HCT116 (cell line): ENCODE results near the gene STK11. TPM values are rescaled to one million over a fixed set of nuclear protein-coding genes. Genes with fewer than 3 reads are reported as not detected.

Experiments
- ATAC-seq: fragments of 200-7000 bp; cut with Tn5 transposase; 2 replicates; pipeline ENCODE4 v1.9.1; 2020; ENCODE audit warnings: mild to moderate bottlenecking, moderate library complexity
- BruUV-seq: library from RNA; stranded (reverse); fragments of 400-500 nt; replicated peaks from 2 replicates; lab custom pipeline; 2021; lab: Mats Ljungman, UMichigan
- CTCF ChIA-PET: fragments of 300-600 bp; sonication (Branson Sonifier 250); formaldehyde crosslinking; loops from one replicate; lab custom pipeline; 2021; ENCODE audit warnings: antibody characterized with exemption; lab: Charles Lee
- POLR2A ChIA-PET: fragments of 300-600, 350-600 bp; sonication (Branson Sonifier 250); formaldehyde crosslinking; loops from one replicate; lab custom pipeline; 2021; ENCODE audit warnings: antibody characterized with exemption; lab: Charles Lee
- RAD21 ChIA-PET, 2 experiments: fragments of 300-600 bp; sonication (Branson Sonifier 250); formaldehyde crosslinking; loops; one replicate each; lab custom pipeline; 2023; ENCODE audit warnings: low total read pairs in 2 of 2; ENCODE audit not compliant: uncharacterized antibody in 2 of 2, unreplicated experiment in 2 of 2, low non-redundant PET in 1 of 2; lab: Charles Lee
- DNase-seq: peaks from one replicate; pipeline ENCODE4 v3.0.0-alpha.2; 2010; ENCODE audit warnings: low read depth, low spot score
- H2AFZ ChIP-seq: fragments of 200-600 bp; shearing (Covaris generic), sonication (generic); 2 replicates; pipeline ENCODE4 v1.6.1; 2017; ENCODE audit warnings: low read depth, mixed run types, mixed read lengths, antibody characterized with exemption, low read length; ENCODE audit not compliant: poor library complexity, severe bottlenecking
- H3K27ac ChIP-seq: 2 replicates; pipeline ENCODE4 v1.5.1; 2012; ENCODE audit warnings: low read depth, low read length
- H3K27me3 ChIP-seq: fragments of 200-600 bp; sonication (generic); 2 replicates; pipeline ENCODE4 v1.6.1; 2016; ENCODE audit warnings: mixed run types, low read length, mixed read lengths; ENCODE audit not compliant: insufficient read depth
- H3K36me3 ChIP-seq, 2 experiments: fragments of 200-500 bp in 1 of 2; fragments of 200-600 bp in 1 of 2; sonication (Bioruptor generic) in 1 of 2; sonication (generic) in 1 of 2; 2 replicates each; pipeline versions ENCODE4 v1.5.1 to v1.6.1; 2014 to 2016; ENCODE audit warnings: low read length in 2 of 2, inconsistent platforms in 1 of 2, mixed read lengths in 1 of 2, mixed run types in 1 of 2; ENCODE audit not compliant: insufficient read depth in 2 of 2, control insufficient read depth in 1 of 2
- H3K4me1 ChIP-seq, 2 experiments: fragments of 200-600 bp in 1 of 2; sonication (generic) in 1 of 2; 2 replicates each; pipeline versions ENCODE4 v1.5.1 to v1.6.1; 2012 to 2017; ENCODE audit warnings: low read length in 2 of 2, inconsistent platforms in 1 of 2, mild to moderate bottlenecking in 1 of 2, mixed read lengths in 1 of 2, mixed run types in 1 of 2, moderate library complexity in 1 of 2; ENCODE audit not compliant: insufficient read depth in 2 of 2, control insufficient read depth in 1 of 2
- H3K4me2 ChIP-seq: fragments of 200-600 bp; sonication (generic); 2 replicates; pipeline ENCODE4 v1.6.1; 2017; ENCODE audit warnings: mixed run types, low read length, mixed read lengths
- H3K4me3 ChIP-seq, 2 experiments: fragments of 200-600 bp in 1 of 2; sonication (generic) in 1 of 2; replicated peaks in 1 of 2; 2 replicates each; pipeline ENCODE4 v1.5.1; 2011 to 2016; ENCODE audit warnings: low read length in 2 of 2, control low read depth in 1 of 2, low read depth in 1 of 2, mild to moderate bottlenecking in 1 of 2, mixed read lengths in 1 of 2, mixed run types in 1 of 2
- H3K79me2 ChIP-seq: fragments of 200-600 bp; sonication (generic); 2 replicates; pipeline ENCODE4 v1.6.1; 2017; ENCODE audit warnings: mild to moderate bottlenecking, mixed run types, low read length, moderate library complexity, mixed read lengths; ENCODE audit not compliant: insufficient read depth
- H3K9ac ChIP-seq: fragments of 200-600 bp; sonication (generic); 2 replicates; pipeline ENCODE4 v1.6.1; 2016; ENCODE audit warnings: low read length, mixed read lengths
- H3K9me2 ChIP-seq: fragments of 200-600 bp; sonication (generic), shearing (Covaris generic); 2 replicates; pipeline ENCODE4 v1.6.1; 2017; ENCODE audit warnings: mixed run types, mild to moderate bottlenecking, moderate library complexity; ENCODE audit not compliant: insufficient read depth
- H3K9me3 ChIP-seq, 2 experiments: fragments of 200-500 bp in 1 of 2; fragments of 200-600 bp in 1 of 2; sonication (Bioruptor generic) in 1 of 2; sonication (generic) in 1 of 2; 2 replicates each; pipeline ENCODE4 v1.6.1; 2014 to 2017; ENCODE audit warnings: low read length in 2 of 2, mixed read lengths in 2 of 2, inconsistent platforms in 1 of 2, low read depth in 1 of 2, mild to moderate bottlenecking in 1 of 2, mixed run types in 1 of 2, moderate library complexity in 1 of 2; ENCODE audit not compliant: control insufficient read depth in 1 of 2, insufficient read depth in 1 of 2
- H4K20me1 ChIP-seq: fragments of 200-600 bp; sonication (generic), shearing (Covaris generic); 2 replicates; pipeline ENCODE4 v1.6.1; 2017; ENCODE audit warnings: mixed run types, mild to moderate bottlenecking, moderate library complexity; ENCODE audit not compliant: insufficient read depth
- ATF3 ChIP-seq: IDR thresholded peaks from 2 replicates; pipeline ENCODE4 v1.6.1; 2012
- CEBPB ChIP-seq: IDR thresholded peaks from 2 replicates; pipeline ENCODE4 v1.6.1; 2012; ENCODE audit warnings: low read depth
- ELF1 ChIP-seq: IDR thresholded peaks from 2 replicates; pipeline ENCODE4 v1.6.1; 2012; ENCODE audit warnings: low read depth, borderline replicate concordance
- EZH2 ChIP-seq: fragments of 200-600 bp; sonication (generic); IDR thresholded peaks from 2 replicates; pipeline ENCODE4 v1.6.1; 2017; ENCODE audit warnings: antibody characterized with exemption, mixed run types
- EZH2phosphoT487 ChIP-seq: fragments of 200-600 bp; IDR thresholded peaks from 2 replicates; pipeline ENCODE4 v1.6.1; 2018; ENCODE audit warnings: antibody characterized with exemption, borderline replicate concordance
- FOSL1 ChIP-seq: IDR thresholded peaks from 2 replicates; pipeline ENCODE4 v1.6.1; 2012; ENCODE audit warnings: low read depth
- MAX ChIP-seq: IDR thresholded peaks from 2 replicates; pipeline ENCODE4 v1.6.1; 2012
- POLR2A ChIP-seq: IDR thresholded peaks from 2 replicates; pipeline ENCODE4 v1.7.0; 2011; ENCODE audit warnings: borderline replicate concordance; ENCODE audit not compliant: insufficient read depth, insufficient read length; ENCODE audit errors: extremely low read depth
- POLR2AphosphoS5 ChIP-seq: IDR thresholded peaks from 2 replicates; pipeline ENCODE4 v1.6.1; 2011; ENCODE audit warnings: mild to moderate bottlenecking, low read depth, low read length, moderate library complexity
- REST ChIP-seq: IDR thresholded peaks from 2 replicates; pipeline ENCODE4 v1.6.1; 2012; ENCODE audit warnings: low read depth
- SIN3A ChIP-seq: IDR thresholded peaks from 2 replicates; pipeline ENCODE4 v1.6.1; 2012; ENCODE audit warnings: low read depth
- SP1 ChIP-seq: IDR thresholded peaks from 2 replicates; pipeline ENCODE4 v1.6.1; 2012; ENCODE audit warnings: low read depth
- SRF ChIP-seq: IDR thresholded peaks from 2 replicates; pipeline ENCODE4 v1.6.1; 2012; ENCODE audit warnings: low read depth
- TCF7L2 ChIP-seq: IDR thresholded peaks from 2 replicates; pipeline ENCODE4 v1.7.0; 2011; ENCODE audit warnings: borderline replicate concordance, inconsistent platforms; ENCODE audit not compliant: insufficient read depth, insufficient read length; ENCODE audit errors: extremely low read depth
- ZNF274 ChIP-seq: fragments of 200-500 bp; sonication (Bioruptor generic); IDR thresholded peaks from 2 replicates; pipeline ENCODE4 v1.6.1; 2014; ENCODE audit warnings: mild to moderate bottlenecking, low read depth, low read length, inconsistent platforms
- intact Hi-C: fragments of 100-400 bp; cut with micrococcal nuclease; formaldehyde crosslinking; loops from 2 replicates; pipeline ENCODE4 v1.10.0; 2022
- total RNA-seq: library from RNA; stranded (reverse); gene quantifications from one replicate; pipeline ENCODE4 v1.2.1, GENCODE V29; 2021; ENCODE audit not compliant: unreplicated experiment

STK11 gene
- total RNA-seq, 1 experiment from 2014 or later = 86.9 TPM

GRCh38 chr19:1213391-1214286 is 8.1 kb downstream of the STK11 start:
- ChIA-PET POLR2A (interaction anchor here (0.6 kb wide), 1 partner anchor 112 kb away, joined by 3 read pairs; no protein-coding TSS in a partner anchor), CTCF (interaction anchor here (1.0 to 1.2 kb wide), 2 partner anchors 31 to 100 kb away, joined by 3 to 4 read pairs; no protein-coding TSS in a partner anchor), RAD21 (no interaction called here)
- Histone ChIP-seq H3K36me3 (peaks cover 2 to 24% of the 10 kb centered on the region in 2 experiments; a peak in 2 of 4 replicates), H3K9me2 (no peaks in the 10 kb centered on the region), H3K4me2 (no peak overlapping the region), H3K9ac (peak overlapping the region; percentile 23; the same call in 1 of the 2 replicates), H4K20me1 (no peaks in the 10 kb centered on the region), H2AFZ (no peak overlapping the region), H3K4me1 (peaks cover 26 to 71% of the 10 kb centered on the region in 2 experiments), H3K4me3 (no peak overlapping the region), H3K79me2 (peaks cover 99% of the 10 kb centered on the region), H3K9me3 (no peaks in the 10 kb centered on the region), H3K27ac (peak overlapping the region; percentile 56; the same call in 1 of the 2 replicates), H3K27me3 (no peaks in the 10 kb centered on the region)
- DNase-seq = no peak
- BruUV-seq = no TSS peak
- TF ChIP-seq SIN3A (no peak), POLR2AphosphoS5 (no peak), MAX (no peak), FOSL1 (no peak), SP1 (no peak), ATF3 (no peak), SRF (no peak), TCF7L2 (no peak), REST (no peak), EZH2 (no peak), CEBPB (no peak), EZH2phosphoT487 (no peak), POLR2A (no peak), ZNF274 (no peak), ELF1 (no peak)
- no peak for ATAC-seq
- intact Hi-C loops = no loop called here
